ENCODE measurements around the gene GSTP1.
"Not testable (repeated sequence)": the region's sequence is repeated elsewhere in the genome, so short reads cannot be mapped to it uniquely, and the experiment has no call there.

The GSTP1 gene

DNA sequence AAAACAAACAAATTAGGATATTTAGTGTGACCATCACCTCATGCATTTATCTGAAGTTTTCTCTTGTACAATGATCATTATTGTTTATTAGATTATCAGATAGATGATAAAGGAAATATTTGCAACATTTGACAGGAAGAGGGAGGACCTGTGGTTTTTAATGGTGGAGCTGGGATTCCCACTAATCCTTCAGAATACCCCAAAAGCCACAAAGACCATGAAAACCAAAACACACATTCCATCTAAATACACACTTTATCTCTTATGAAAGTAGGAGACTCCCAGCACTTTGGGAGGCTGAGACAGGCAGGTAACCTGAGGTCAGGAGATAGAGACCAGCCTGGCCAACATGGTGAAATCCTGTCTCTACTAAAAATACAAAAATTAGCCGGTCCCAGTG is 15.5 kb downstream of the GSTP1 start:
- DNase-seq: no peak

DNA sequence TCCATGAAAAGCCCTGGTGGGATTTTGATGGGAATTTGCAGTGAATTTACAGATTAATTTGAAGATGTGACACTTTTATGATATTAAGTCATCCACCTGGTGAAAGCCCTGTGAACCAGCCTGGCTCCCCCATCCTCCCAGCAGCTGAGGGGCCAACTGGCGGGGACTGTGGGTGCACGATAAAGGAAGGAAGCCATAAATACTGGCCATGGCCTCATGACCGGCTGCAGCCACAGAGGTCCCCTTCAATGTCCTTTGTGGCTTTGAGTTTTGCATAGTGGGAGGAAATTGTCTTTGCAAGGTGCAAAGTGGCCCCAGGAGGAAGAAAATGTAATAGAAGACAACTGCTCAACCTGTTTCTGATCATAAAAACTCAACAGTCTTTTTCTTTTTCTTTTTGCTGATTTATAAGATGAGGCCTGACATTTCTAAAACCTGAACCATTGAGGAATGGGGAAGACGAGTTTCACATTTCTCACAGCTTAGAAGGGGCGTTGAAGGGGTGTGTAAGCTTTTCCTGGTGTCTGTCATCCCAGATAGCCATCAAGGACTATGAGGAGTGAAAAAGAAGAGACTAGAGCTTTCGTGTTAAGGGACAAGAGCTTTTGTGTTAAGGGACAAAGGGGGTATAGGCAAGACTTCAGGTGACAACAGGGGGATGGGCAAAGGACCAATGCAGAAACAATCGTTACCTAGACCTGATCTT is 16.9 kb downstream of the GSTP1 start:
- DNase-seq: no peak

DNA sequence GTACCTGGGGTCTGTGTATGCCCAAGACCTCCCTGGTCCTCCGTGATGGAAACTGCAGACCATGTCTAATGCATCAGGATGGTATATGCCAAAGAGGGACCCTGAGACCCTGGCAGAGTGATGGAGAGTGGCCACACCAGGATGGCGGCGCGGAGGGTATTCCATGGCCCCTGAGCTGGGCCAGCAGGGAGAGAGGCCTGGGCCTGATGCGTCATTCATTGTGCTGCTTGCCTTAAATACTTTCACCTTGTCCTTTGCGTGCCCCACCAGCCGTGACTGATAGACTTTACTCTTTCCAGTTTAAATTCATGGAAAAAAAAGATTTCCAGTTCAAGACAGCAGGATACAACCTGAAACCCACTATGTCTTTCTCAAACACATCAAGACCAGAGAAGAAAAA is 17.5 kb downstream of the GSTP1 start:
- no peak for DNase-seq

- DNase-seq: not testable (repeated sequence)
These were observed 20.5 kb downstream of the GSTP1 start for GRCh38 chr11:67604119-67604518.

- DNase-seq: no peak
These were observed 21.2 kb downstream of the GSTP1 start for GRCh38 chr11:67604815-67605214.

DNA sequence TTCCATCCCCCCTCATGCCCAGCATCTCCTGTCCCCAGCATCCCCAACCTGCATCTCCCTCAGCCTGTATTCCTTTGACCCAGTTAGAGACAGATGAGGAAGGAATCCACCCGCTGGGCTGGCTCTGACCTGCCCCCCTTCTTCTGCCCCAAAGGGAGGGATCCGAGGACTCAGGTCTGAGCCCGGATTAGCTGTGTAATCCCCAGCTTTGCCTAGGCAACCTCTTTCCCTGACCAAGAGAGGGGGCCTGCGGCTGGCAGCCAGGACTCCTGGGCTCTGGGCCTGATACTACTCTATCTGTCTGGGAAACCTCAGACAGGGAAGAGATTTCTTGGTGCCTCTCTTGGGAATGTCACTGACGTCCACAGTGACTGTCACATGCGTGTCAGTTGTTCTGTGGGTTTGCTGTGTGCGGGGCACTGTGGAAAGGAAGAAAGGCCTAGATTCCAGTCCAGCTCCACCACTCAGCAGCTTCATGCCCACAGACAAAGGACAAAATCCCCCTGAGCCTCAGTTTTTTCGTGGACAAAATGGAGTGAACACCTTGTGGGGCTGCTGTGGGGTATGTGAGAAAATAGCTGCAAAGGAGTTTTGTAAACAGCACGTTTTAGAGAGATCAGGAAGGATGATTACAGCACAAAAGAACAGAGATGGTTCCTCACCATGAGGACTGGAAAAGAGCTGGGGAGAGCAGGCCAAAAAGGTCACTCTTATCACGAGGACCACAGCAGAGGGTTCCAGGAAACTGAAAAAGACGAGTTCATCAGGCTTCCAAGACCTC is 21.8 kb downstream of the GSTP1 start:
- DNase-seq: no peak

DNA sequence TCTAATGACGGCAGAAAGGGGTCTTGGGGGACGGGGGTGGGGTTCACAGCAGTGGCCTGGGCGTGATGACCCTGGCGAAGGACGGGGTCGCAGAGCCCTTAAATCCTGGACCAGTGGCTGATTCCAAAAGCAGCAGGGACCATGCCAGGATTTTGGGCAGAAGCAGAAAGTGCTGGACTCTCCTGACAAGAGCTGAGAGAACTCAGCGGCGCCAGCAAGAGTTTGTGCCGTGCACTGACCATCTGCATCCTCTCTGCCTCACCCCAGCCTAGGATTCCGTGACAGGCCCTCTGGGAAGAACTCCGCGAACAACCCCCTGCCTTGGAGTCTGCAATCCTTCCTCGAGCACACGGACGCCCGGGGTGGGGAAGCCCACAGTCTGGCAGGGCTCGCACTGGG is 22.5 kb downstream of the GSTP1 start:
- DNase-seq: no peak

GRCh38 chr11:67606492-67607295 is 23.1 kb downstream of the GSTP1 start, which contains the start of gene NDUFV1:
Gene NDUFV1, plus strand, starts transcription at chr11:67606936. Its CDS starts 69 bp downstream, at chr11:67607005.
- peak; percentile 90 for DNase-seq

- DNase-seq: no peak
These were observed 23.9 kb downstream of the GSTP1 start for GRCh38 chr11:67607507-67607906.

GRCh38 chr11:67608486-67608885 is 24.9 kb downstream of the GSTP1 start:
- DNase-seq: no peak

- DNase-seq: no peak
These were observed 25.7 kb downstream of the GSTP1 start for GRCh38 chr11:67609316-67609715.

DNA sequence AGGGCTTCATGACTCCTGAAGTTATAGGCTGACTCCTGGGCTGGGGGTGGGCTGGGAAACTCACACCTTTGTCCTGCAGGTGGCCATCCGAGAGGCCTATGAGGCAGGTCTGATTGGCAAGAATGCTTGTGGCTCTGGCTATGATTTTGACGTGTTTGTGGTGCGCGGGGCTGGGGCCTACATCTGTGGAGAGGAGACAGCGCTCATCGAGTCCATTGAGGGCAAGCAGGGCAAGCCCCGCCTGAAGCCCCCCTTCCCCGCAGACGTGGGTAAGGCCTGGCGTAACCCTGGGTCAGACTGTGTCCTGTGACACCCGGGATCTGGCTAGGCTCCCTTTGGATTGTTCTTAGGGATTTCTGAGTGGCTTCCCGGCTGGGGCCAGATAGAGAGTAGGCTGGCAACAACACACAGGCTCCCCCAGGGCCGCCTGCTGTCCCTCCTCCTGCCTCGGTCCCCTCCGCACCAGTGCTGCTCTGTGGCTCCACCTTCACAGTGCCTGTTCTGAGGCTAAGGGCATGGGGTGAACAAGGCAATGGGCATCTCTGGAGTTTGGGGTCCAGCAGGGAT is 26.8 kb downstream of the GSTP1 start:
- no peak for DNase-seq

DNA sequence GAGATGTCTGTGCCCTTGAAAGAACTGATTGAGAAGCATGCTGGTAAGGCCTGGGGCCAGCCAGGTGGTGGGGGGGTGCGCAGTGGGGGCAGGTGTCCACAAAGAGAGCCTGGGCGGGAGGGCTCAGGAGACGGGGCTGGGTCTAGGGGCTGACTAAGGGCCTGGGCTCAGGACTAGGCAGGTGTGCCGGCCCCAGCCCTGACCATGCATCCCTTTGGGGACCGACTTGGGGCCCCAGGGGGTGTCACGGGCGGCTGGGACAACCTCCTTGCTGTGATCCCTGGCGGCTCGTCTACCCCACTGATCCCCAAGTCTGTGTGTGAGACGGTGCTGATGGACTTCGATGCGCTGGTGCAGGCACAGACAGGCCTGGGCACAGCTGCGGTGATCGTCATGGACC is 27.6 kb downstream of the GSTP1 start:
- DNase-seq: no peak

GRCh38 chr11:67611704-67612587 is 28.3 kb downstream of the GSTP1 start:
- no peak for DNase-seq

GRCh38 chr11:67612751-67613150 is 29.1 kb downstream of the GSTP1 start:
- DNase-seq: no peak

DNA sequence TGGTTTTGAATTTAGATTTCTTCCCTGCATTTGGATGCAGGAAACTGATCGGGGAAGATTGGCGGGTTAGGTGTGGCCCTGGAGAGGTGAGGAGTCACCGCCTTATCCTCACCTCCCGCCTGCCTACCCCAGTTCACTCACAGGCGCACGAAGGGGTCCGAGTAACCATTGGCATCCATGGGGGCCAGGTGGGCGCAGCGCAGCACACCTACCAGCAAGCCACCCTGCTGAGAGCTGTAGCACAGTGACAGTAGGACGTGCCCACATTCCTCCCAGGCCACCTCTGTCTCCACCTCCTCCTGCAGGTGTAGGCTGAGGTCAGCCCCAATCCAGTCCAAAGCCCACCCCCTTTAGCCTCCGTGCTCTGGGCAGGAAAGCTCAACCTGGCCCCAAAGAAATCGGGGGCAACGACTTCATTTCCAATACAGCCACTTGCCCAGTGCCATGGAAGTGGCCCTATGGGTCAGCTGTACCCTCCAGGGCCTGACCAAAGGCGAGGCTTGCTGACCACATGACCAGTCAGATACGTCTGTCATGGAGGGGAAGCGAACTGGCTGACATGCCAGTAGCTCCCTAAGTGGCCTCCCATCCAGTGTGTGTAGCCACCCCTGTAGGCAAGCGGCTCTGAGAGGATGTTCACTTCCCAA is 29.8 kb downstream of the GSTP1 start:
- no peak for DNase-seq

DNA sequence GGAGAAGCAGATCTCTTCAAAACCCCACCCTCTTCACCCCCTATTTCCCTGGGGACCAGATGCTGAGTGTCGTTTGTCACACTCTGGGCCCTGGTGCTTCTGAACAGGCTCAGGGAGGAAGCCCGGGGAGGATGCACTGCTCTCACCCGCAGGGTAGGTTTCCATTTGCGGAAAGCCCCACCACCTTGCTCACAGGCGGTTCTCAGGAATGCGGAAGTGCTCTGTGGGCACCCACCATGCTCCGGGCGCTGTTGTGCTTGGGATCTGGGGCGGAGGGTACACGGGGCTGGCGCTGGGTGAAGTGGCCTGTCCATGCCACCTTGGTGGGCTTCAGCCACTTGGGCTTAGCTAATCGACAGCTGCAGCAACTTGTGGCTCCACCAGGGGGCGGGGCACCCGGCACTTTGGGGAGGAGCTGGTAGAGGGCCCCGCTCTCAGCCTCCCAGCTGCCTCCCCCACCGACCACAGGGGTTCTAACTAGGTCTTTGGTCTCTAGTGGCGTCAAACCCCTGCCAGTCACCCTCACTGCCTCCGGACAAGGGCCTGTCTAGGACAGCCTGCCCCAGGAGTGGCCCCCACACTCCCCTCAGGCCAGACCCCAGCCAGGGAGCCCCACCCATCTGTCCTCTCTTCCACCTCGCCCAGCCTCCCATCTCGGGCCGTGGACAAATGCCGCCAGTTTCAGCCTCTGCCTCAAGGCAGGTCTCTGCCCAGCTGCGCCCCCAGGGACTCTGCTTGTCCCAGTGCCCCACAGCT is 30.5 kb downstream of the GSTP1 start:
- DNase-seq: peak; percentile 74

DNA sequence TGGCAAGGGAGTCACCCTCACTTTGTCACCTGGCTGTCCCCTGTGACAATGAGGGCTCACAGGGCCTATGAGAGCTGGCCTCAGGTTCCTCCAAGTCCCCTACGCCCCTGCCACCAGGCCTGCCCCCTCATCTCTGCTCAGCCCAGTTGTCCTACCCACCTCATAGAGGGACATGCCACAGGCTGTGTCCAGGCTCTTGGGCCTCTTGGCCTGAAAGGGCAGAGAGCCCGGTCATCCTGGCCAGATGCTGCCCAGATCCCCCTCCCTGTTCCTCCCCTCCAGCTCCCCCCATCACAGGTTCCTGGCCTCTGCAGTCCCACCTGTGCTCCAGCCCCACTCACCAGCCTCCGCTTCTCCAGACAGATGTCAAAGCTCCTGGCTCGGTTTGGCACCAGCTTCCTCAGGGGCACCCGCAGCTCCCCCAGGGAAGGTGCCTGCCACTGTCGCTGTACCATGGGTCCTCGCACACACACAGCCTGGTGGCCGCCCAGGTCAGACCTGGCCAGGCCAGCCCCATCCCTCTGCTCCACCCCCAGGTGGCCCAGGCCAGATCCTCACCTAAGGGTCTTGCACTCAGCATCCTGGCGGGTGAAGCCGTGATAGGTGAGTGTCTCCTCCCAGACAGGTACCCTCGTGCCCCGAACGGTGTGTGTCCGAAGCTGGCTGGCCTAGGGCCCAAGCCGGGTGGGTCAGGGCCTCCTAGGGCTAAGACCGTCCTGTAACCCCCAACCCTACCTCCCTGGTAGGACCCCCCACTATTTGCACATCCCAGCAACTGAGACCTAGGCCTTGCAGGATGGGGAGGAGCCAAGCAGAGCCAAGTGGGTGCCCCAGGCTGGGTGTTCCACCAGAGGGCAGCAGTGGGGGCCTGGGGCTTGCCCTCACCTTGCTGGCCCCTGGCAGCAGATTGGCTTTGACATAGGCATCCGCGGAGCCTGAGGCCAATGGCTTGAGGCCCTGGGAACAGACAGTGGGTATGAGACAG is 31.4 kb downstream of the GSTP1 start:
- DNase-seq: peak; percentile 35

- no peak for DNase-seq
These were observed 32.3 kb downstream of the GSTP1 start for GRCh38 chr11:67615728-67616430.
